Measurements from ENCODE around the gene TEX44.
A peak's percentile ranks its signal among the peaks of the same experiment; 100 is the strongest.
"Not testable (repeated sequence)": the region's sequence is repeated elsewhere in the genome, so short reads cannot be mapped to it uniquely, and the experiment has no call there.

The TEX44 gene

DNA sequence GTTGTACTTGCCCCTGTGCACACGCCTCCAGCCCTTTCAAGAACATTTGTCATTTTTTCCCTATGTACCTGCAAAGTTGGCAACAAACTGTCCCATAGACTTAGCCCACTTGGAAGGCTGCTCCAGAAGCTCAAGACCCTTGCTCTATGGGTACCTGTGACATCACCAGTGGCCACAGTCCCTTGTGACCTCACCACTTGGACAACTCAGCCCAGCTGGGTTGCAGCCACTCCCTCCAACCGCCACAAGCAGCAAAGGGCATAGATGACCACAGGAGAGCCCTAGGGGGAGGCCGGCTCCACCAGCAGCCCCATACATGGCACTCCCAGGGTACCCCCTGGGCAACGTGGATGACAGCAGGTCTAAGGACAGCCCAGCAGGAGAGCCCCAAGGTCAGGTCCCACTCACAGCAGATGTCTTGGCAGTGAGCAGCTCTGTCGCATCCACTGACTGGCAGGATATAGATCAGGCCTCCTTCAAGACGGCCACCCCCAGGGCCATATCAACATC lies at the start of gene TEX44:
Gene TEX44, plus strand, starts transcription at position 229 of the 510 bp plus-strand sequence. Its CDS starts 88 bp downstream, at position 317.
- no peak for DNase-seq (ENCODE audit: low read depth in 1 of 2, low spot score in 1 of 2)

GRCh38 chr2:231545105-231545902 lies 47.4 kb upstream of the TEX44 start:
- DNase-seq (ENCODE audit: low read depth in 1 of 2, low spot score in 1 of 2), result peak in 1 of 2 donors; percentile 11

GRCh38 chr2:231546014-231546715 lies 46.5 kb upstream of the TEX44 start:
- no peak for DNase-seq (ENCODE audit: low read depth in 1 of 2, low spot score in 1 of 2)

DNA sequence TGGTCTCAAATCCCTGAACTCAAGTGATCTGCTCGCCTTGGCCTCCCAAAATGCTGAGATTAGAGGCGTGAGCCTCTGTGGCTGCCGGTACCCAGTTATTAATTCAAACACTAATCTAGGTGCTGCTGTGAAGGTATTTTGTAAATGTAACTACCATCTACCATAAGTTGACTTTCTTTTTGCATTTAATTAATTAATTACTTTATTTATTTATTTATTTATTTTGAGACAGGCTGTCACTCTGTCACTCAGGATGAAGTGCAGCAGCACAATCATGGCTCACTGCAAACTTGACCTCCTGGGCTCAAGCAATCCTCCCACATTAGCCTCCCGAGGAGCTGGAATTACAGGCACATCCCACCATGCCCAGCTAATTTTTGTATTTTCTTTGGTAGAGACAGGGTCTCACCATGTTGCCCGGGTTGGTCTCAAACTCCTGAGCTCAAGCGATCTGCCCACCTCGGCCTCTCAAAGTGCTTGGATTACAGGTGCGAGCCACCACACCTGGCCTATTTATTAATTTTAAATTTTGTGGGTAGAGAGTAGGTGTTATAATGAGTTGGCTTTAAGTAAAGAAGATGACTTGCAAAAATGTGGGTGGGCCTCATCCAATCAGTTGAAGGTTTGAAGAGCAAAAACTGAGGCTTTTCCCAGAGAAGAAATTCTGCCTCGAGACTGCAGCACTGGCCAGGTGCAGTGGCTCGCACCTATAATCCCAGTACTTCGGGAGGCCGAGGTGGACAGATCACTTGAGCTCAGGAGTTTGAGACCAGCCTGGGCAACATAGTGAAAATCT lies 45.2 kb upstream of the TEX44 start:
- DNase-seq (ENCODE audit: low read depth in 1 of 2, low spot score in 1 of 2), result no peak

DNA sequence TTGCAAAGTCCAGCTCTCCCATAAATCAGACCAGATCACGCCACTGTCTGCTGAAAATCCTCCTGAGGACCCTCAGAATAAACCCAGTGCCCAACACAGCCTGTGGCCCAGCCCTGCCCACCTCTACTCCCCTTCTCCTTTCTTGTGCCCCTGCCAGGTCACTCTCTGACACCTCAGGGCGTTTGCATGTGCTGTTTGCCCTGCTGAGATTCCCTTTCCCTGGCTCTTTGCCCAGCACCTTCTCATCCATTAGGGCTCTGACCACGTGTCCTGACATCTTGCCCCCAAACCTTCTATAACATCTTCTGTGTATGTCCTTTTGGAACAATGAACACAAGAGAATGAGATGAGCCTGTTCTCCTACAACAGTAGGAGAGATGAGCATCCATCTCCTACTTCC lies 43.9 kb upstream of the TEX44 start:
- no peak for DNase-seq (ENCODE audit: low read depth in 1 of 2, low spot score in 1 of 2)

DNA sequence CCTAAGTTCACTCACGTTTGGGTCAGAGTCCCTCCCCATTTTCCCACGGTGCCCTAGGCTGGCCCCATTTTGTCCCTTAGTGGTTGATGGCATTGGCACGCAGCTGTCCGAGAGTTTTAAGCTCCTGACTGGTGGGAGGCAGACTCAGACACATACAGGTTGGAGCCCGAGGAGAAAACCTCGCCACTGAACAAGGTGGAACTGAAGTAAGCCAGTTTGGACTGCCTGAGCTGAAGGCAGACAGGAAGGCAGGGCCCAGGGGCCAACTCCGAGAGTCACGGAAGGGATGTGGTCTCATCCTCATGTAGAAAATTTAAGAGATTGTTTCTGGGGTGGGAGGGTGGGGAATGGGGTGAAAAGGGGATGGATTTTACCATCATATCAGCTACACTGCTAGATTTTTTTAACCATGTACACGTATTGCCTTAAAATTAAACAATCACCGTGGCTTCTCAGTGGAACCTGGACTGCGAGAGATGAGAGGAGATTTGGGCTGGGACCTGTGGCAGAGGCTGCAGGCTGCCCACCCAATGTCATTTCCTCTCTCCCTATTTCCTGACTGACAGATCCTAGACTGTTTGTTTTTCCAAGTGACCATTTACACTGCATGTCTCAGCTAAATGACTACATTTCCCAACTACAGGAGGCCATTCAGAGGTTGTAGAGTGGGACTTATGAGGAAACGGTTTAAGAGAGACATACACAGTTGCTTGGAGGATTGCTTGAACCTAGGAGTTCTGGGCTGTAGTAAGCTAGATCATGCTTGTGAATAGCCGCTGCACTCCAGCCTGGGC lies 43.0 kb upstream of the TEX44 start:
- no peak for DNase-seq (ENCODE audit: low read depth in 1 of 2, low spot score in 1 of 2)

GRCh38 chr2:231552752-231553151 lies 39.9 kb upstream of the TEX44 start:
- DNase-seq (ENCODE audit: low read depth in 1 of 2, low spot score in 1 of 2), result no peak

GRCh38 chr2:231554327-231554726 lies 38.3 kb upstream of the TEX44 start:
- DNase-seq (ENCODE audit: low read depth in 1 of 2, low spot score in 1 of 2), result no peak

DNA sequence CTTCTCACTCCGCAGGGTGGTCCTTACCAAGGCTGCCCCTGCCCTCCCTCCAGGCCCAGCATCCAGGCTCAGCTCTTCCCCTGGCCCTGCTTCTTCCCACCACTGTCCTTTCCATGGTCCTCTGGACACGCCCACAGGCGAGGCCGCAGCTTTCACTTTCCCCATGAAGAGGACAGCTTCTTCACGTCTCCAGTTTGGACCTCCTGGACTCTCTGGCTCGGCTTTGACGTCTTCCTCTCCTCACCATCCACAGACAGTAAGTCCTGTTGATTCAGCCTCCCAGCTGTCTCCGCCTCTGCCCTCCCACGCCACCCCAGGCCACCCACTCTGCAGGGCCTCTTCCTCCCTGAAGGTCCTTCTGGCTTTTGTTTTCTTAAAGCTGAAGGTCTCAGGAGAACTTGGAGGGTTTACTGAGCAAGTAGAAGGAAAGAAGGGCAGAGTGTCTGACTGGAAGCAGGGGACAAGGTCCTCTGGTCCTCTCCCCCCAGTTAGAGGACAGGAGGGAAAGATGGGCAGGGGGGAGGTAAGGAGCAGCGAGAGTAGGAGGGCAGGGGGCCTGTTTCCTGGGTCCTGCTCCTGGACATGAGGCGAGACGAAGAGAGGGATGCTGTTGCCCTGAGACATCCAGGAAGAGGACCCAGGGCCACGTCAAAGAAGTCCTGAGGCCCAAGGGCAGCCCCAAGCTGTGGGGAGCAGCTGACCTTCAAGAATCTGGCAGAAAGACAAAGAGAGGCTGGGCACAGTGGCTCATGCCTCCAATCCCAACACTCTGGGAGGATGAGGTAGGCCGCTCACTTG lies 37.7 kb upstream of the TEX44 start:
- DNase-seq (ENCODE audit: low read depth in 1 of 2, low spot score in 1 of 2), result no peak

DNA sequence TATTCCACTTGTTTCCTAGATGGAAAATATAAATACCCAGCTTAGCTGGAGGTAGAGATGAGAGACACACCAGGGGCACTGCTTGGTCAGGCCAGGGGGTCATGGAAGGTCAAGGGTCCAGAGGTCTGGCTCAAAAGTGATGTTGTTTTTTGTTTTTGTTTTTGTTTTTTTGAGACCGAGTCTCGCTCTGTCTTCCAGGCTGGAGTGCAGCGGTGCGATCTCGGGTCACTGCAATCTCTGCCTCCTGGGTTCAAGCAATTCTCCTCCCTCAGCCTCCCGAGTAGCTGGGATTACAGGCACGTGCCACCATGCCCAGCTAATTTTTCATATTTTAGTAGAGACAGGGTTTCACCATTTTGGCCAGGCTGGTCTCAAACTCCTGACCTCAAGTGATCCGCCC lies 36.2 kb upstream of the TEX44 start:
- not testable (repeated sequence) for DNase-seq (ENCODE audit: low read depth in 1 of 2, low spot score in 1 of 2)

GRCh38 chr2:231556981-231557380 lies 35.7 kb upstream of the TEX44 start:
- DNase-seq (ENCODE audit: low read depth in 1 of 2, low spot score in 1 of 2), result no peak

GRCh38 chr2:231557571-231558217 lies 35.0 kb upstream of the TEX44 start:
- DNase-seq (ENCODE audit: low read depth in 1 of 2, low spot score in 1 of 2), result peak; percentile 13 to 32

DNA sequence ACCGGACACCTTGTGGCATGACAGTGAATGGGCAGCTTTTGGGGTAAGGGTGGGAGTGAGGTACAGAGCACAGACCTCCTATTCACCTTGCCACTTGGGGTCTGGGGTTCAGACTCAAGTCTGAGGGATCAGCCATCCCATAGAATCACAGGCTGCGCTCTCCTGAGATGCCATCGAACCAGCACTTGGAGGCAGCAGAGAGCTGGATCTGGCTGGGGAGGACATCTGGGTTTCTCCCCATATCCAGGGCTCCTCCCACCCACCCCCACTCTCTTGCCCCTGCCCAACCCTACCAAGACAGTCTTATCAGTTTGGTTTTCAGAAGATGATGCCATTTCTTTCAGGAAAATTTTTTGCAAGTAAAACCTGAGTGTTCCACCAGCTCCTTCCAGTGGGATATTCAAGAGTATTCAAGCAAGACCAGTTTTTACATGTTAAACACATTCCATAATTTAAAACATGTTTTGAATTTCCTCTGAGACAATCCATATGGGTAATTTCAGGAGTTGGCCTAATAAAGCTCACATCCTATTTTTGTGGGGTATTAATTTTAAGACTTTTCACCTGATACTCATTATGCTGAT lies 29.2 kb upstream of the TEX44 start:
- no peak for DNase-seq (ENCODE audit: low read depth in 1 of 2, low spot score in 1 of 2)

- no peak for DNase-seq (ENCODE audit: low read depth in 1 of 2, low spot score in 1 of 2)
These were observed 26.6 kb upstream of the TEX44 start for GRCh38 chr2:231565887-231566594.

GRCh38 chr2:231567159-231567558 lies 25.5 kb upstream of the TEX44 start:
- DNase-seq (ENCODE audit: low read depth in 1 of 2, low spot score in 1 of 2), result no peak

GRCh38 chr2:231568098-231568784 lies 24.4 kb upstream of the TEX44 start:
- DNase-seq (ENCODE audit: low read depth in 1 of 2, low spot score in 1 of 2), result no peak

DNA sequence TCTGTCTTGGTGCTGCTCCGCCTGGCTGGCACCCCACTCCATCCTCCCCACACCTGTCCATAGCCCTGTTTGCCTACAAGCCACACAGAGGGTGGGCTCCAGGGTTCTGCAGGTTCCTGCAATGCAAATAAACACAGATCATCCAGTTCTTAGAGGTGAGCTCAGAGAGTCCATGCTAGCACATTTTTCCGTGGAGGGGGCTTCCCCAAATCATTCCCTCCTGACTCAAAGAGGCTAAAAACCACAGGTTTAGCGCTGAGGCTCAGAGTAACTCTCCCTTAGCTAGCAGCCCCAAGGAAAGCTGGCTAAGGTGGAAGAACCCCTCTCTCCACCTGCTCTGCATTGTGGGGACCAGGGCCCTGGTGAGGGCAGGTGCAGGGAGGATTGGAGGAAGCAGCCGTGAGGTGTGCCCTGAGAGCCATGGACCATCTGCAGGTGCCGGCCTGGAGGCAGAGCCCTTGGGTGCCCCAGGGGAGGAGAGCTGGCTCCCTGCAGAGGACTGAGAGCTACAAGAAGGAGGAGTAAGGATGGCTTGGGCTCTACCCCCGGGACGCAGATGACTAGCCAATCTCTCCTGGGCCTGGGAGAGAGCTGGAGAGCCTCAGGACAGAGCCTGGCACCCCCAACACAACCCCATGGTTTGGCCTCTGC lies 23.8 kb upstream of the TEX44 start:
- no peak for DNase-seq (ENCODE audit: low read depth in 1 of 2, low spot score in 1 of 2)

Data from activated T-helper 1 cell treated with anti-CD3 and anti-CD28 coated beads, Interleukin-2, amount 50 U/mL, for 16 hours (primary cell).